Left ventricle myocardium inferior (tissue), 1 donor: ENCODE data around the gene FKBP8. TPM values are rescaled to one million over a fixed set of nuclear protein-coding genes. Genes with fewer than 3 reads are reported as not detected.
A peak's percentile ranks its signal among the peaks of the same experiment; 100 is the strongest.

ENCODE experiments used
- DNase-seq: peaks from one replicate; pipeline ENCODE4 v3.0.0-alpha.2; 2020
- H3K27ac ChIP-seq: fragments of 200-600 bp; replicated peaks from 2 replicates; pipeline ENCODE4 v1.8.0; 2021
- H3K27me3 ChIP-seq: fragments of 200-600 bp; 2 replicates; pipeline ENCODE4 v1.8.0; 2021; ENCODE audit warnings: low read depth
- H3K36me3 ChIP-seq: fragments of 200-600 bp; 2 replicates; pipeline ENCODE4 v1.8.0; 2021
- H3K4me1 ChIP-seq: fragments of 200-600 bp; 2 replicates; pipeline ENCODE4 v1.8.0; 2021
- H3K4me3 ChIP-seq: fragments of 200-600 bp; 2 replicates; pipeline ENCODE4 v1.8.0; 2021; ENCODE audit warnings: mild to moderate bottlenecking, moderate library complexity
- H3K9me3 ChIP-seq: fragments of 200-600 bp; replicated peaks from 2 replicates; pipeline ENCODE4 v1.8.0; 2021
- intact Hi-C: fragments of 100-400 bp; cut with micrococcal nuclease; formaldehyde crosslinking; loops from one replicate; pipeline ENCODE4 v1.11.0; 2022
- total RNA-seq: library from RNA; stranded (reverse); fragmentation: NEBNext Ultra II Directional; extraction: Animal tissue kit (Norgen Biotek cat#: 25700); gene quantifications from one replicate; pipeline ENCODE4 v1.2.1, GENCODE V29; 2021
- TF ChIP-seq, protein P1 (sequence below): fragments of 200-600 bp; IDR thresholded peaks from 2 replicates; pipeline ENCODE4 v1.8.0; 2021; ENCODE audit warnings: antibody characterized with exemption, mild to moderate bottlenecking, borderline replicate concordance
- donor health status: DM: no; HTN: yes; CAD: no; lungs with severe emphysema.

Gene FKBP8
- total RNA-seq, 1 donor from 2014 or later, result 153 TPM

DNA sequence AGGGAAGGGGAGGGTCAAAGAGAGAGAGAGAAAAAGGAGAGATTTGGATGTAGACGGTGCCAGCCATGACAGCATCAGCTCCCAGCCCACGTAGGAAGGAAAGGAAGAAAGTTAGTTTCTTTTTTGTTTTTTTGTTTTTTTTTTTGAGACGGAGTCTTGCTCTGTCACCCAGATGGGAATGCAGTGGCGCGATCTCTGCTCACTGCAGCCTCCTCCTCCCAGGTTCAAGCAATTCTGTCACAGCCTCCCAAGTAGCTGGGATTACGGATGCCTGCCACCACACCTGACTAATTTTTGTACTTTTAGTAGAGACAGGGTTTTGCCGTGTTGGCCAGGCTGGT lies 49.1 kb downstream of the FKBP8 start:
- H3K27ac ChIP-seq, result peak overlapping the region; percentile 79
- H3K36me3 ChIP-seq, result no peaks in the 10 kb centered on the region
- intact Hi-C loops, result no loop called here
- TF ChIP-seq, protein P1, sequence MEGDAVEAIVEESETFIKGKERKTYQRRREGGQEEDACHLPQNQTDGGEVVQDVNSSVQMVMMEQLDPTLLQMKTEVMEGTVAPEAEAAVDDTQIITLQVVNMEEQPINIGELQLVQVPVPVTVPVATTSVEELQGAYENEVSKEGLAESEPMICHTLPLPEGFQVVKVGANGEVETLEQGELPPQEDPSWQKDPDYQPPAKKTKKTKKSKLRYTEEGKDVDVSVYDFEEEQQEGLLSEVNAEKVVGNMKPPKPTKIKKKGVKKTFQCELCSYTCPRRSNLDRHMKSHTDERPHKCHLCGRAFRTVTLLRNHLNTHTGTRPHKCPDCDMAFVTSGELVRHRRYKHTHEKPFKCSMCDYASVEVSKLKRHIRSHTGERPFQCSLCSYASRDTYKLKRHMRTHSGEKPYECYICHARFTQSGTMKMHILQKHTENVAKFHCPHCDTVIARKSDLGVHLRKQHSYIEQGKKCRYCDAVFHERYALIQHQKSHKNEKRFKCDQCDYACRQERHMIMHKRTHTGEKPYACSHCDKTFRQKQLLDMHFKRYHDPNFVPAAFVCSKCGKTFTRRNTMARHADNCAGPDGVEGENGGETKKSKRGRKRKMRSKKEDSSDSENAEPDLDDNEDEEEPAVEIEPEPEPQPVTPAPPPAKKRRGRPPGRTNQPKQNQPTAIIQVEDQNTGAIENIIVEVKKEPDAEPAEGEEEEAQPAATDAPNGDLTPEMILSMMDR, result no peak
- peaks cover 91% of the 10 kb centered on the region for H3K4me1 ChIP-seq
- no peaks in the 10 kb centered on the region for H3K9me3 ChIP-seq
- no peak for DNase-seq
- H3K4me3 ChIP-seq, result no peak overlapping the region
- H3K27me3 ChIP-seq, result no peaks in the 10 kb centered on the region

DNA sequence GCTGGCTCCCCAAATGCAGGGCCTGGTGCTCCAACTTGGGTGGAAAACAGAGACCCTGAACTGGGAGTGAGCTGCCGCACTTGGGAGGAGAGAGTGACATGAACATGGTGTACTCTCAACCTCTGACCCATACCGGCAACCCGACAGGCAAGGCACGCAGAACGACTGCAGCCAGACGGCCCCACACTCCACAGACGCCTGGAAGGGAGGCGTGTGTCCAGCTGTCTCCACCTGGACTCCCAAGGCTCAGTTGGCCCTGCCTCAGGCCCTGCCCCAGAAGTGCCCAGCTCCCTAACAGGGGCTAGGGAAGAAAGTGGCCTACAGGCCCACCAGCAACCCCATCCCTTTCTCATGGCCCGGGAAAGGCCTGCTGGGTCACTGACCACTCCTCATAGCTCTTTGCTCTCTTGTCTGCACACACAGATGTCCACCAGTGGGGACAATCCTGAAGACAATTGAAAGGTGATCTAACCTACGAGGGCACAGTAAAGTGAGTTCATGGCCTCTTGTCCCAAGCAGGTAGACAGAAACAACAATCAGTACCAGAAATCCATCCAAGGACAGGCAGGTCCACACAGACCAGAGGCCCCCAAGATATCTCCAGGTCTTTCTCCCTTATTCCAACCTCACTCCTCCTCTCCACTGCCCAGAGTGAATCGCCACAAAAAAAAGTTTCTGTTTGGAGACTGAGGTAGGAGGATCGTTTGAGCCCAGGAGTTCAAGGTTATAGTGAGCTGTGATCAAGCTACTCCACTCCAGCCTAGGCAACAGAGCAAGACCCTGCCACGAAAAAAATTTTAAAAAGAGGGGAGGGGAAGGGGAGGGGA lies 49.7 kb downstream of the FKBP8 start:
- peaks cover 91% of the 10 kb centered on the region for H3K4me1 ChIP-seq

DNA sequence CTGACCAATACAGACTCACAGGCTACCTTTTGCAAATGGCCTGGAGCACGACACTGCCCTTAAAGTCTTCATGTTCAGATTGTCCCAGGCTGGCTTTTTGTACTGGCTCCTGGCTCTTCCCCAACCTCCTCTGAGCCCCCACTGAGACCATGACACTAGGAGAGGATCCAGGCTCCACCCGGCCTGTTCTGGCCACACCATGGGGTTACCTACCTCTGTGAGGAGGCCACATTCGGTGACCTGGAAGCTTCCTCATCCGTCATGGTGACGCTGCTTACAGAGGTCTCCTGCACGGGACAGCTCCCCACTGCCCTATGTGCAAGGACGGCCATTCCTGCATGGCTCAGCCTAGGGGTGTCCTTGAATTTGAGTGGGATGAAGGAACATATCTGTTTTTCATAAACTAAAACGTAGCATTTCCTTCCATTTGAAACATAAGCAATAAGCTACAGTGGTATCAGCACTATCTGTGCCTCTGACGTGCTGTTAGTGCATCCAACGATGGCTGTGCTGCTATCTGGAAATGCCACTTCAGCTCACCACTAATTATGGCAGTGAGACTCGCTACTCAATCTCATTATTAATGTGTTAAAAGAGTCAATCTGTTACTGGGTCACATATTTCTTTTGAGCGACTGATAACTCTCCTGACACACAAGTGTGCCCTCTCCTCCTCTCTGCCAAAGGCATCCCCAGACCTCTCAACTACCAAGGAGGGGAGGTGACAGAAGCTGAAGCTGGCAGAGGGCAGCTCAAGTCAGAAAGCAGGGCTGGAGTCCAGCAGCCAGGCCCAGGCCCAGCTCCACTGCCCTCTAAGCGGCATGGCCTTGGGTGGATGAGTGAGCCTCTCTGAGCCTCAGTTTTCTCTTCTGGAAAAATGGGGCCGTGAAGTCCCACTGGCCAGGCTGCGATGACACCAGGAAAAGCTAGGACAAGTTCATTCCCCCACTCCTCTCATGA lies 51.1 kb downstream of the FKBP8 start:
- peaks cover 92% of the 10 kb centered on the region for H3K4me1 ChIP-seq
- peak overlapping the region; percentile 79 for H3K27ac ChIP-seq
- intact Hi-C loops, result no loop called here
- no peaks in the 10 kb centered on the region for H3K36me3 ChIP-seq
- H3K9me3 ChIP-seq, result no peaks in the 10 kb centered on the region
- TF ChIP-seq, protein P1, result no peak
- no peak for DNase-seq
- no peak overlapping the region for H3K4me3 ChIP-seq
- H3K27me3 ChIP-seq, result no peaks in the 10 kb centered on the region

More for the DNA sequence above, 49.7 kb downstream of the FKBP8 start:
- intact Hi-C loops, result no loop called here
- no peak overlapping the region for H3K4me3 ChIP-seq
- TF ChIP-seq, protein P1, result no peak
- H3K9me3 ChIP-seq, result no peaks in the 10 kb centered on the region
- H3K27me3 ChIP-seq, result no peaks in the 10 kb centered on the region
- peak overlapping the region; percentile 79 for H3K27ac ChIP-seq
- DNase-seq, result no peak
- H3K36me3 ChIP-seq, result no peaks in the 10 kb centered on the region

DNA sequence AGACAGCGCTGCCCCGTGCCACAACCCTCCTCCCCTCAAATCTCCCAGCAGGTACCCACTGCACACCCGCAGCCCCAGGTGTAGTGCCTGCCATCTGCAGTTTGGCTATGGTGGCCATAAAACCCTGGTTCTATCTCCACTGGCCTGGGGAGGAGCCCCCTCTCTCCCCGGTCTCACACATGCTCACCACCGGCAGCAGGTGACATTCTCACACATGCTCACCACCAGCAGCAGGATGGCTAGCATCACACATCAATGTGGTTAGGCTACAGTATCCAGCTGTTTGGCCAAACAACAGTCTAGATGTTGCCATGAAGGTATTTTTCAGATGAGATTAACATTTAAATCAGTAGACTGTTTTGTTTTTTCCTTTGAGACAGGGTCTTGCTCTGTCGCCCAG lies 52.6 kb downstream of the FKBP8 start:
- no peak overlapping the region for H3K27ac ChIP-seq
- H3K27me3 ChIP-seq, result no peaks in the 10 kb centered on the region
- no peaks in the 10 kb centered on the region for H3K9me3 ChIP-seq
- H3K36me3 ChIP-seq, result no peaks in the 10 kb centered on the region
- intact Hi-C loops, result no loop called here
- no peak overlapping the region for H3K4me3 ChIP-seq
- DNase-seq, result no peak
- H3K4me1 ChIP-seq, result peaks cover 92% of the 10 kb centered on the region
- TF ChIP-seq, protein P1, result no peak

- no peaks in the 10 kb centered on the region for H3K9me3 ChIP-seq
- TF ChIP-seq, protein P1, result no peak
- H3K36me3 ChIP-seq, result no peaks in the 10 kb centered on the region
- DNase-seq, result no peak
- intact Hi-C loops, result no loop called here
- no peak overlapping the region for H3K4me3 ChIP-seq
- peak overlapping the region; percentile 57 for H3K27ac ChIP-seq
- H3K4me1 ChIP-seq, result peaks cover 92% of the 10 kb centered on the region
- no peaks in the 10 kb centered on the region for H3K27me3 ChIP-seq
Observed at GRCh38 chr19:18489627-18490184, 53.7 kb downstream of the FKBP8 start.
